SK-N-SH treated with all-trans-retinoic acid at 6 μM for 48 hours (cell line): ENCODE data around the gene ARMCX4.

Experiments used
- ATAC-seq: fragments of 200-7000 bp; cut with Tn5 transposase; 3 replicates; pipeline ENCODE4 v1.9.1; 2020; ENCODE audit warnings: mild to moderate bottlenecking, moderate library complexity
- BACH2 ChIP-seq: fragments of 250-450 bp; sonication (Bioruptor Pico); IDR thresholded peaks from 2 replicates; pipeline ENCODE4 v1.9.0; 2021; ENCODE audit warnings: mild to moderate bottlenecking, borderline replicate concordance
- CSDC2 ChIP-seq: fragments of 250-450 bp; sonication (Bioruptor Pico); IDR thresholded peaks from 2 replicates; pipeline ENCODE4 v1.5.0; 2020; ENCODE audit warnings: mild to moderate bottlenecking, moderate library complexity
- GLIS3 ChIP-seq: fragments of 250-450 bp; sonication (Bioruptor Pico); IDR thresholded peaks from 2 replicates; pipeline ENCODE4 v1.5.0; 2020; ENCODE audit warnings: mild to moderate bottlenecking, moderate library complexity
- OSR1 ChIP-seq: fragments of 250-450 bp; sonication (Bioruptor Pico); IDR thresholded peaks from 2 replicates; pipeline ENCODE4 v1.8.0; 2022; ENCODE audit warnings: moderate library complexity, mild to moderate bottlenecking, inconsistent platforms
- PPARA ChIP-seq: fragments of 250-450 bp; sonication (Bioruptor Pico); IDR thresholded peaks from 2 replicates; pipeline ENCODE4 v1.5.0; 2020; ENCODE audit warnings: mild to moderate bottlenecking, borderline replicate concordance
- RARB ChIP-seq: fragments of 250-450 bp; sonication (Bioruptor Pico); IDR thresholded peaks from 2 replicates; pipeline ENCODE4 v1.8.0; 2021; ENCODE audit warnings: mild to moderate bottlenecking, moderate library complexity
- SNAI2 ChIP-seq: fragments of 250-450 bp; sonication (Bioruptor Pico); IDR thresholded peaks from 2 replicates; pipeline ENCODE4 v1.5.0; 2020; ENCODE audit warnings: mild to moderate bottlenecking, moderate library complexity
- ZC3H10 ChIP-seq: fragments of 250-450 bp; sonication (Bioruptor Pico); IDR thresholded peaks from 2 replicates; pipeline ENCODE4 v1.5.1; 2021; ENCODE audit warnings: mild to moderate bottlenecking, moderate library complexity
- ZFP3 ChIP-seq: fragments of 250-450 bp; sonication (Bioruptor Pico); IDR thresholded peaks from 2 replicates; pipeline ENCODE4 v1.5.0; 2020; ENCODE audit warnings: mild to moderate bottlenecking, moderate library complexity
- ZFP30 ChIP-seq: fragments of 450-650 bp; formaldehyde crosslinking; IDR thresholded peaks from 2 replicates; pipeline ENCODE4 v1.5.0; 2022; ENCODE audit warnings: mild to moderate bottlenecking, moderate library complexity
- ZNF565 ChIP-seq: fragments of 450-650 bp; formaldehyde crosslinking; conservative IDR thresholded peaks from 2 replicates; pipeline ENCODE4 v1.5.0; 2020; ENCODE audit warnings: low read depth, mild to moderate bottlenecking, moderate library complexity
- ZNF8 ChIP-seq: fragments of 450-650 bp; formaldehyde crosslinking; IDR thresholded peaks from 2 replicates; pipeline ENCODE4 v1.5.0; 2020; ENCODE audit warnings: mild to moderate bottlenecking, moderate library complexity
- TF ChIP-seq, protein P1 (sequence below): fragments of 250-450 bp; sonication (Bioruptor Pico); IDR thresholded peaks from 2 replicates; pipeline ENCODE4 v1.5.1; 2020; ENCODE audit warnings: low read depth, mild to moderate bottlenecking, moderate library complexity

ARMCX4 gene

DNA sequence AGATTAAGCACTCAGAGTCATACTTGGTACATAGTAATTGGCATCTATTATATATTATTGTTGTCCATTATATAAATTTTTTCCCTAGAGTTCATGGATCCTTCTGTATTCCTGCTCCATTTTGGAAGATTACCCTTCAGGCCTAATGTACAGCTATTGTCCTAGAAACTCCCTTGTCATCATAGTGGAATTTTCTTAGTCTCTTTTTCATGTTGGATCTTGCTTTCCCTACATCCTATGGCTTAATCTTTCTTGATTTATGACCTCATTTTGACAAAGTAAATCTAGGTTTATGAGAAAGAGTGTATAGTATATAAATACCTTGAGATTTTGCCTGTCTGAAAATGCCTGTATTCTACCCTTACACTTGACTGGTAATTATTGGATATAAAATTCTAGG is 22.1 kb downstream of the ARMCX4 start:
- no peak for ATAC-seq
- TF ChIP-seq SNAI2 (CRISPR knock-in tag) = no peak
- TF ChIP-seq, all 23 proteins: peak for 0

DNA sequence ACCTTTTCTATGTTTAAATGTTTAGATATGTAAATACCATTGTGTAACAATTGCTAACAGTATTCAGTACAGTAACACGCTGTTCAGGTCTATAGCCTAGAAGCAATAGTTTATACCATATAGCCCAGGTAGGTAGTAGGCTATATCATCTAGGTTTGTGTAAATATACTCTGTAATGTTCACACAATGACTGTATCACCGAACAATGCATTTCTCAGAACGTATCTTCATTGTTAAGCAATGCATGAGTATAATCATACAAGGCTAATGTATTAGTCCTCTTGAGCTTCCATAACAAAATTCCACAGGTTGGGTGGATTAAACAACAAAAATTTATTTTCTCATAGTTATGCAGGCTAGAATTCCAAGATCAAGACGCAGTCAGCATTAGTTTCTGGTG is 22.7 kb downstream of the ARMCX4 start:
- ATAC-seq = no peak
- TF ChIP-seq SNAI2 (CRISPR knock-in tag) = no peak
- TF ChIP-seq ZNF8 (CRISPR knock-in tag) = no peak
- TF ChIP-seq BACH2 (CRISPR knock-in tag) = no peak
- TF ChIP-seq PPARA (CRISPR knock-in tag) = no peak
- no peak for TF ChIP-seq CSDC2 (CRISPR knock-in tag)
- no peak for TF ChIP-seq ZC3H10
- no peak for TF ChIP-seq ZFP3 (CRISPR knock-in tag)
- TF ChIP-seq, protein P1, sequence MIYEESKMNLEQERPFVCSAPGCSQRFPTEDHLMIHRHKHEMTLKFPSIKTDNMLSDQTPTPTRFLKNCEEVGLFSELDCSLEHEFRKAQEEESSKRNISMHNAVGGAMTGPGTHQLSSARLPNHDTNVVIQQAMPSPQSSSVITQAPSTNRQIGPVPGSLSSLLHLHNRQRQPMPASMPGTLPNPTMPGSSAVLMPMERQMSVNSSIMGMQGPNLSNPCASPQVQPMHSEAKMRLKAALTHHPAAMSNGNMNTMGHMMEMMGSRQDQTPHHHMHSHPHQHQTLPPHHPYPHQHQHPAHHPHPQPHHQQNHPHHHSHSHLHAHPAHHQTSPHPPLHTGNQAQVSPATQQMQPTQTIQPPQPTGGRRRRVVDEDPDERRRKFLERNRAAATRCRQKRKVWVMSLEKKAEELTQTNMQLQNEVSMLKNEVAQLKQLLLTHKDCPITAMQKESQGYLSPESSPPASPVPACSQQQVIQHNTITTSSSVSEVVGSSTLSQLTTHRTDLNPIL = no peak

DNA sequence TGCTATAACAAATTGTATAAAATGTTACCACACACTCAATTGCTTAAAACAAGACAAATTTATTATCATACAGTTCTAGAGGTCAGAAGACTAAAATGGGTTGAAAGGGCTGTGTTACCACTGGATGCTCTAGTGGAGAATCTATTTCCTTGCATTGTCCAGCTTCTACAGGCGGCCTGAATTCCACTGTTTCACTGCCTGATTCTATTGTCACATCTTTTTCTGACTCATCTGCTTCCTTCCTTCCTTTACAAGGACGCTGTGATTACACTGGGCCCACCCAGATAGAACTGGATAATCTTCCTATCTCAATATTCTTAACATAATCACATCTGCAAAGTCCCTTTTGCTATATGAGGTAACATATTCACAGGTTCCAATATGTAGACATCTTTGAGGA is 45.7 kb downstream of the ARMCX4 start:
- ATAC-seq = no peak
- TF ChIP-seq RARB (CRISPR knock-in tag) = no peak
- TF ChIP-seq, protein P1 = no peak
- no peak for TF ChIP-seq OSR1 (CRISPR knock-in tag)
- no peak for TF ChIP-seq ZNF565 (CRISPR knock-in tag)
- TF ChIP-seq ZFP30 (CRISPR knock-in tag) = no peak
- TF ChIP-seq GLIS3 = no peak
- TF ChIP-seq ZNF8 (CRISPR knock-in tag) = no peak
